ENCODE measurements around the gene SEL1L3.

- TF ChIP-seq POLR2A (IDR thresholded peaks at IDR 0.05) = no peak
- no peak for TF ChIP-seq CTCF (IDR thresholded peaks at IDR 0.05)
Observed at GRCh38 chr4:25805255-25805860, 57.4 kb downstream of the SEL1L3 start.
